SU-DHL-6 (cell line): ENCODE data around the gene SYNPO2L.

Experiments used
- H2AFZ ChIP-seq: fragments of 200-600 bp; sonication (generic); 2 replicates; pipeline ENCODE4 v1.6.1; 2014; ENCODE audit warnings: low read depth, mild to moderate bottlenecking, moderate library complexity, mixed read lengths, antibody characterized with exemption, low read length; ENCODE audit not compliant: severe bottlenecking
- H3F3A ChIP-seq: fragments of 200-600 bp; shearing (Covaris generic); 2 replicates; pipeline ENCODE4 v1.6.0; 2016; ENCODE audit warnings: antibody characterized with exemption, mild to moderate bottlenecking; ENCODE audit not compliant: insufficient read depth
- H3K27ac ChIP-seq: fragments of 200-600 bp; sonication (generic); 2 replicates; pipeline ENCODE4 v1.5.1; 2016; ENCODE audit warnings: low read depth, mild to moderate bottlenecking, low read length, moderate library complexity, mixed read lengths
- H3K27me3 ChIP-seq: fragments of 200-600 bp; sonication (generic), shearing (Covaris generic); 2 replicates; pipeline ENCODE4 v1.6.0; 2014; ENCODE audit warnings: mild to moderate bottlenecking, low read length
- H3K36me3 ChIP-seq: fragments of 200-600 bp; sonication (generic); 2 replicates; pipeline ENCODE4 v1.6.1; 2014; ENCODE audit warnings: mild to moderate bottlenecking, low read length, mixed read lengths
- H3K4me2 ChIP-seq: fragments of 300-600, 200-600 bp; shearing (Covaris generic), sonication (generic); 2 replicates; pipeline ENCODE4 v1.6.0; 2014; ENCODE audit warnings: low read length, low read depth, mild to moderate bottlenecking; ENCODE audit not compliant: poor library complexity, severe bottlenecking
- H3K4me3 ChIP-seq: fragments of 200-600 bp; sonication (generic); 2 replicates; pipeline ENCODE4 v1.5.1; 2014; ENCODE audit warnings: antibody characterized with exemption, low read length, mild to moderate bottlenecking, mixed read lengths; ENCODE audit not compliant: insufficient read depth, poor library complexity, severe bottlenecking
- H3K79me2 ChIP-seq: fragments of 200-600 bp; sonication (generic); 2 replicates; pipeline ENCODE4 v1.6.1; 2014; ENCODE audit warnings: mild to moderate bottlenecking, low read length, moderate library complexity; ENCODE audit not compliant: insufficient read depth
- H3K9ac ChIP-seq: fragments of 200-600 bp; sonication (generic); 2 replicates; pipeline ENCODE4 v1.7.0; 2014; ENCODE audit warnings: mild to moderate bottlenecking, low read length
- H3K9me2 ChIP-seq: fragments of 200-600 bp; sonication (generic); replicated peaks from 2 replicates; pipeline ENCODE4 v1.6.1; 2014; ENCODE audit warnings: low read length; ENCODE audit not compliant: insufficient read depth
- H3K9me3 ChIP-seq: fragments of 200-600 bp; sonication (generic); 2 replicates; pipeline ENCODE4 v1.6.1; 2014; ENCODE audit warnings: low read length, mixed read lengths; ENCODE audit not compliant: insufficient read depth
- H4K20me1 ChIP-seq: fragments of 200-600 bp; sonication (generic); 2 replicates; pipeline ENCODE4 v1.6.1; 2014; ENCODE audit warnings: low read depth, mild to moderate bottlenecking, antibody characterized with exemption, low read length, moderate library complexity, mixed read lengths
- EZH2phosphoT487 ChIP-seq: fragments of 200-600 bp; sonication (generic), shearing (Covaris generic); conservative IDR thresholded peaks from 2 replicates; pipeline ENCODE4 v1.6.1; 2018; ENCODE audit warnings: mild to moderate bottlenecking, antibody characterized with exemption, low read length, moderate library complexity, mixed read lengths
- TF ChIP-seq, protein P1 (sequence below): fragments of 200-600 bp; sonication (generic); IDR thresholded peaks from one replicate; pipeline ENCODE4 v1.5.1; 2017; ENCODE audit warnings: antibody characterized with exemption, mild to moderate bottlenecking, low read length, moderate library complexity; ENCODE audit not compliant: insufficient read depth, poor library complexity, severe bottlenecking

Gene SYNPO2L

DNA sequence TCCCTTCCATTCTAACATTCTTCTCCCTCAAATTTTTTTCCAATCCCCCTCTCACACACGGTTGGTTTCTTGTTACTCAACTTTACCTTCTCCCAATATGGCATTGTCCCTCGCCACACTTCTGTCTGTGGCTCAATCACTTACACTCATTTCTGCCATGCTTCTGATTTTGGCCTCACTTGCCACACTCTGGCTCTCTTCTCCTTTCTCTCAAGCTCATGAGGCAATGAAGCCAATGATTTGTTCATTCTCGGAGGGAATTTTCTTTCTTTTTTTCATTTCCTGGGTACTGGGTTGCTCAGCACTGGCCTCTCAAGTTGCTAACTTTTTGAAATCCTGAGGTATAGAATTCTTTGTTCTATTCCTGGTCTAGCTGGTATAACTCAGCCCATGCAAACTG, 10.6 kb downstream of the SYNPO2L start:
- H2AFZ ChIP-seq, result no peak overlapping the region
- H3K4me3 ChIP-seq, result no peak overlapping the region
- no peak overlapping the region for H3K9ac ChIP-seq
- H3K4me2 ChIP-seq, result no peak overlapping the region
- no peaks in the 10 kb centered on the region for H3K36me3 ChIP-seq
- no peak overlapping the region for H3K27ac ChIP-seq
- no peaks in the 10 kb centered on the region for H3F3A ChIP-seq
- no peaks in the 10 kb centered on the region for H3K79me2 ChIP-seq
- H4K20me1 ChIP-seq, result no peaks in the 10 kb centered on the region
- H3K27me3 ChIP-seq, result no peaks in the 10 kb centered on the region
- no peaks in the 10 kb centered on the region for H3K9me3 ChIP-seq
- TF ChIP-seq, protein P1, sequence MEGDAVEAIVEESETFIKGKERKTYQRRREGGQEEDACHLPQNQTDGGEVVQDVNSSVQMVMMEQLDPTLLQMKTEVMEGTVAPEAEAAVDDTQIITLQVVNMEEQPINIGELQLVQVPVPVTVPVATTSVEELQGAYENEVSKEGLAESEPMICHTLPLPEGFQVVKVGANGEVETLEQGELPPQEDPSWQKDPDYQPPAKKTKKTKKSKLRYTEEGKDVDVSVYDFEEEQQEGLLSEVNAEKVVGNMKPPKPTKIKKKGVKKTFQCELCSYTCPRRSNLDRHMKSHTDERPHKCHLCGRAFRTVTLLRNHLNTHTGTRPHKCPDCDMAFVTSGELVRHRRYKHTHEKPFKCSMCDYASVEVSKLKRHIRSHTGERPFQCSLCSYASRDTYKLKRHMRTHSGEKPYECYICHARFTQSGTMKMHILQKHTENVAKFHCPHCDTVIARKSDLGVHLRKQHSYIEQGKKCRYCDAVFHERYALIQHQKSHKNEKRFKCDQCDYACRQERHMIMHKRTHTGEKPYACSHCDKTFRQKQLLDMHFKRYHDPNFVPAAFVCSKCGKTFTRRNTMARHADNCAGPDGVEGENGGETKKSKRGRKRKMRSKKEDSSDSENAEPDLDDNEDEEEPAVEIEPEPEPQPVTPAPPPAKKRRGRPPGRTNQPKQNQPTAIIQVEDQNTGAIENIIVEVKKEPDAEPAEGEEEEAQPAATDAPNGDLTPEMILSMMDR, result no peak
- TF ChIP-seq EZH2phosphoT487, result no peak
- H3K9me2 ChIP-seq, result no peaks in the 10 kb centered on the region

GRCh38 chr10:73644767-73645166, 11.1 kb downstream of the SYNPO2L start:
- H3K9me3 ChIP-seq, result no peaks in the 10 kb centered on the region
- no peak for TF ChIP-seq EZH2phosphoT487
- TF ChIP-seq, protein P1, result no peak
- no peak overlapping the region for H3K4me3 ChIP-seq
- no peak overlapping the region for H3K9ac ChIP-seq
- H3F3A ChIP-seq, result no peaks in the 10 kb centered on the region
- no peaks in the 10 kb centered on the region for H3K27me3 ChIP-seq
- H3K9me2 ChIP-seq, result no peaks in the 10 kb centered on the region
- no peak overlapping the region for H3K4me2 ChIP-seq
- no peaks in the 10 kb centered on the region for H3K36me3 ChIP-seq
- no peaks in the 10 kb centered on the region for H3K79me2 ChIP-seq
- no peak overlapping the region for H2AFZ ChIP-seq
- H3K27ac ChIP-seq, result no peak overlapping the region
- no peaks in the 10 kb centered on the region for H4K20me1 ChIP-seq

GRCh38 chr10:73644015-73644743, 11.7 kb downstream of the SYNPO2L start:
- Histone ChIP-seq H3K4me3 (no peak overlapping the region), H2AFZ (no peak overlapping the region), H3K4me2 (no peak overlapping the region), H3K27ac (no peak overlapping the region), H3K36me3 (no peaks in the 10 kb centered on the region), H3K9me3 (no peaks in the 10 kb centered on the region), H3K9ac (no peak overlapping the region), H4K20me1 (no peaks in the 10 kb centered on the region), H3K79me2 (no peaks in the 10 kb centered on the region), H3K9me2 (no peaks in the 10 kb centered on the region), H3K27me3 (no peaks in the 10 kb centered on the region), H3F3A (no peaks in the 10 kb centered on the region)
- TF ChIP-seq EZH2phosphoT487, result no peak
- TF ChIP-seq, protein P1, result peak; percentile 59
